ENCODE results near the gene TMX2. TPM values are rescaled to one million over a fixed set of nuclear protein-coding genes. Genes with fewer than 3 reads are reported as not detected.

The TMX2 gene, protein sequence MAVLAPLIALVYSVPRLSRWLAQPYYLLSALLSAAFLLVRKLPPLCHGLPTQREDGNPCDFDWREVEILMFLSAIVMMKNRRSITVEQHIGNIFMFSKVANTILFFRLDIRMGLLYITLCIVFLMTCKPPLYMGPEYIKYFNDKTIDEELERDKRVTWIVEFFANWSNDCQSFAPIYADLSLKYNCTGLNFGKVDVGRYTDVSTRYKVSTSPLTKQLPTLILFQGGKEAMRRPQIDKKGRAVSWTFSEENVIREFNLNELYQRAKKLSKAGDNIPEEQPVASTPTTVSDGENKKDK
- total RNA-seq, result 100 to 1,000 TPM in 1 of 2 donors, 10 to 100 TPM in 1; 91.9 to 141 TPM

DNA sequence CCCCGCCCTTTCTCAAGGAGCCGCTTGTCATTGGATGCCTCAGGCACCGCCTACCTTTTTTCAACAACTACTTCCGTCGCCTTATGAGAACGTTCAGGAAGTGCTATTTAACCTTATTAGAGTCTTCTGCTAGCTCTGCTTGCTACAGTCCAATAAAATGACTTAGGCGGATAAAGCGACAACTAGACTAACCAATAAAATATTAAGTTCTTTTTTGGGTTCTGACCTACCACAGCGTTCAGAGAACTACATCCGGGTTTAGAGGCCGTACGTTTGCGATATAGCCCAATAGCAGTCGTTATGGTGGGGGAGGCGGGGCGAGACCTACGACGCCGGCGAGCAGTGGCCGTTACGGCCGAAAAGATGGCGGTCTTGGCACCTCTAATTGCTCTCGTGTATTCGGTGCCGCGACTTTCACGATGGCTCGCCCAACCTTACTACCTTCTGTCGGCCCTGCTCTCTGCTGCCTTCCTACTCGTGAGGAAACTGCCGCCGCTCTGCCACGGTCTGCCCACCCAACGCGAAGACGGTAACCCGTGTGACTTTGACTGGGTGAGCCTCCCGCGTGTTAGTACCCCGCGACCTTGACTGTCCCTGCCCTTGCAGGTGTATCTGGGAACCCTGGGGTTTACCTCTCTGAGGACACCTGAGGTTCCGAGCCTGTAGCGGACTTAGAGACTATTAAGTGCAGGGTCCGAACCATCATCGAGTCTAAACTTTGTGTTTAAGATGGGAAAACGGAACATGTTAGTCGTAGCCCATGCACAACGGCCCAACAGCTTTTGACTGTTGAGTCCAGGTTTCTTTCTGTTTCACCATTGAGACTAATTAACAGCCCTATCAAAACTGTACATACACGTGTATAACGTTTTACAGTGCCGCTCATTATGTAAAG lies at the start of gene TMX2:
Gene TMX2, plus strand, starts transcription at position 338 of the 895 bp plus-strand sequence. Its CDS starts 26 bp downstream, at position 364.

DNA sequence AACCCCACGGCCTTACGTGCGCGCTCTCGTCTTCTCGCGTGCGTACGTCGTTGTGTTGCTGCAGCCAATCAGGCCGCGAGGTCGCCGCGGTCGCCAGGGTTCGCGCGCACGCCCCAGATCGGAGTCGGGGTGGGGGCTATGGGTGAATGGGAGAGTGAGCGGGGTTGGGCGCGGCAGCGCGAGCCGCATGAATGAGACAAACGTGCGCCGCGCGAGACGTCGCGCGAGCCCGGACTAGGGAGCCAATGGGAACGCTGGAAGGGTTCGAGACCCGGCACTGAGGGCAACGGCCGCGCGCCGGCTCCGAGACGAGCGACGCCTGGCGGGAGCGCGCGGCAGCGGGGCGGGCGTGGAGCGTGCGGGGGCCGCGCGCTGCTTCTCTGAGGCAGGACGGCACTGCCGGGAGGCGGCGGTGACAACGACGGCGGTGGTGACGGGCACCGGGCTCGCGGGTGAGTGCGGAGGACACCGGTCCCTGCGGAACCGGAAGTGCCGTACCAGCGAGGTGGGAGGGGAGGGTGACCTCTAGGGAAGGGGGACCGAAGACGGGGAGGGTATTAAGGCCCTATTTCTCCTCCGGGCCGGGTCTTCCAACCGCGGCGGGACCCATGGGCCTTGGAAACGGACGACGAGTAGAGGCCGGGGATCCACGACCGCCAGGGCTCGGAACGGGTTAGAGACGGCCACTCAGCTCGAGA lies 44.5 kb upstream of the TMX2 start, which contains the start of gene ZDHHC5:
Gene ZDHHC5, plus strand, starts transcription at position 379 of the 698 bp plus-strand sequence. CDS start 4,977 bp downstream, outside the sequence.

DNA sequence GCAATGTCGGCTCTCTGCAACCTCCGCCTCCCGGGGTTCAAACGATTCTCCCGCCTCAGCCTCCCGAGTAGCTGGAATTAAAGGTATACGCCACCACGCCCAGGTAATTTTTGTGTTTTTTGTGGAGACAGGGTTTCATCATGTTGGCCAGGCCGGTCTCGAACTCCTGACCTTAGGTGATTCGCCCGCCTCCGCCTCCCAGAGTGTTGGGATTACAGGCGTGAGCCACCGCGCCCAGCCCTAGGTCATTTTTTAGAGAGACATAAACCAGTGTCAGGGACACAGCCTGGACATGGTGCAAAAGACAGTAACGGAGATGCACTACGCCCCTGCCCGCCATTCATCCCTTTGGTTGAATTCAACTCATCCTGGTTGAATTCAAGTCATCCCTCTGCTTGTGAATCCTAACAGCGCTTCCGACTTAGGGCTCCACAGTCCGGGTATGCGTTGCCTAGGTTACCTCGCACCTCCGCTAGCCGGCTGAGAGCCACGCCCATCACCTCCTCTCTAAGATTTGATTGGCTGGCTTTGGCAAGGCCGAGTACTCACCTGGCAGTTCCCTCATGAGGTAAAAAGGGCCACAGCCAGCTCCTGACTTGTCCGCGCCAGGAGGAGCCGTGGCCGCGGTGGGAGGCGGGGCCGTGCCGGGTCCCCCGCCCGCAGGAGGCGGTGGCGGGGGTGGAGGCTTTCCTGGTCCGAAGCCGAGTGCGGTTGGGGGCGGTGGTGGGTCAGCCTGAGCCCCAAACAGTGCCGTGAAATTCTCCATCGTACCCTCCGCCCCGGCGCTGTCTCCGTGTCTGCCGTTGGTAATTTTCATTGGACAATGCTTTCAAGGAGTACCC lies 758 bp upstream of the TMX2 start, which contains the start of gene MED19:
Gene MED19, minus strand, starts transcription at position 802 of the 842 bp plus-strand sequence. Its CDS starts 36 bp downstream, at position 766.

DNA sequence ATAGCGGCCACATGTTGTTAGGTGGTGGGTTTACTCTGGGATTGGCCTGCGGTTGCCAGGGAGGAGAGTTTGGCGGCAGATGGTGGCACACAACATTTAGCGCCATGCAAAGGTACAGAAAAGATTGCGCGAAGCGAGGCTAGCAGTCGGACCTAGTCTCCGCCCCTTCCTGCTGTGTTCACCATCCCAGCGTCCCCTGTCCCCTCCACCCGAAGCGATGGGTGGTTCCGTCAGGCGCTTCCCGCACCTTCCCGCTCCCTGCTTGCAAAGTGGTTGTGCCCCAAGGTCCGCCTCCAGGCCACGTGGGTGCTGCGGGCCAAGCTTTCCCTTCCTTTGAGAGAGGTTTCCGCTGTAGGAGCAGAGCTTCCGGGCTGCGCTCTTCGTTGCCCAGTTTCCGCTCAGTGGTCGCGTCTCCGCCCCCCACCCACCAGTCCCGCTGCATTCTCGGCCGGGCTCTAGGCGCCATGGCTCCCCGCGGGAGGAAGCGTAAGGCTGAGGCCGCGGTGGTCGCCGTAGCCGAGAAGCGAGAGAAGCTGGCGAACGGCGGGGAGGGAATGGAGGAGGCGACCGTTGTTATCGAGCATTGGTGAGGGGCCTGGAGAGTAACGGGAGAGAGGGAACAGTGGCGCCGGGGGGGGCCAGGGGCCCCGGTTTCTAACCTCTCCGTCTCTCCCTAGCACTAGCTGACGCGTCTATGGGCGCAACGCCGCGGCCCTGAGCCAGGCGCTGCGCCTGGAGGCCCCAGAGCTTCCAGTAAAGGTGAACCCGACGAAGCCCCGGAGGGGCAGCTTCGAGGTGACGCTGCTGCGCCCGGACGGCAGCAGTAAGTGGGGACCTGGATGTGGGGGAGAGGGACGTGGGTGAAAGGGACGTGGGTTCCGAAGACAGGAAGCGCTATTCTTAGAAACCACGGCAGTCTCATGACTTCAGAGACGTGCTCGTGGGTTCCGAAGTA lies 29.0 kb downstream of the TMX2 start, which contains the start of gene SELENOH:
Gene SELENOH, plus strand, starts transcription at position 360 of the 955 bp plus-strand sequence. Its CDS starts 105 bp downstream, at position 465.

DNA sequence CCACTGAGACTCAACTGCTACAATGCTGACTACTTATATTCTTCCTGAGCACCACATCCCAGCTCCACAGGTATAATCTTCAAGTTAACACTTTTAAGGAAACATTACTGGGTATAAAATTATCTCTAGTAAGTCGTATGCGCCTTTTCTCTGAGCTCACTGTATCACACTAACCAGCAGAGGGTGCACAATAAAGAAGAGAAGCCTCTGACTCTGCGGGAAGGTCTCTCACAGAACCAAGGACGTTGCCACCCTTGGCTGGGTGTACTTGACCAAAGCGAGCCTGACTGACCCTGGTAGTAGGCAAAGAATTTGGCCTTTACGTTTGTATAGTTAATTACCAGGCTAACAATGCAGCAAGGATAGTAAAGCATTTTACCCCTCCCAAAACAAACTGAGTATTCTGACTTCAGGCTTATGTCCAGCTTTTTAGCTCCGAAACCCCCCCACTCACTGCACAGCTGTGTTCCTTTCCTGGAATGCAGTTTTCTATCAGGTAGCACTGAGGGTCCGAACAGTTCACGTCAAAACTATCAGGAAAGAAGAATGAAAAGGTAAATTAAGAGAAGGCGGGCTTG lies 39.4 kb downstream of the TMX2 start, which contains the start of gene BTBD18:
Gene BTBD18, minus strand, starts transcription at position 144 of the 578 bp plus-strand sequence. CDS start 631 bp downstream, outside the sequence.

DNA sequence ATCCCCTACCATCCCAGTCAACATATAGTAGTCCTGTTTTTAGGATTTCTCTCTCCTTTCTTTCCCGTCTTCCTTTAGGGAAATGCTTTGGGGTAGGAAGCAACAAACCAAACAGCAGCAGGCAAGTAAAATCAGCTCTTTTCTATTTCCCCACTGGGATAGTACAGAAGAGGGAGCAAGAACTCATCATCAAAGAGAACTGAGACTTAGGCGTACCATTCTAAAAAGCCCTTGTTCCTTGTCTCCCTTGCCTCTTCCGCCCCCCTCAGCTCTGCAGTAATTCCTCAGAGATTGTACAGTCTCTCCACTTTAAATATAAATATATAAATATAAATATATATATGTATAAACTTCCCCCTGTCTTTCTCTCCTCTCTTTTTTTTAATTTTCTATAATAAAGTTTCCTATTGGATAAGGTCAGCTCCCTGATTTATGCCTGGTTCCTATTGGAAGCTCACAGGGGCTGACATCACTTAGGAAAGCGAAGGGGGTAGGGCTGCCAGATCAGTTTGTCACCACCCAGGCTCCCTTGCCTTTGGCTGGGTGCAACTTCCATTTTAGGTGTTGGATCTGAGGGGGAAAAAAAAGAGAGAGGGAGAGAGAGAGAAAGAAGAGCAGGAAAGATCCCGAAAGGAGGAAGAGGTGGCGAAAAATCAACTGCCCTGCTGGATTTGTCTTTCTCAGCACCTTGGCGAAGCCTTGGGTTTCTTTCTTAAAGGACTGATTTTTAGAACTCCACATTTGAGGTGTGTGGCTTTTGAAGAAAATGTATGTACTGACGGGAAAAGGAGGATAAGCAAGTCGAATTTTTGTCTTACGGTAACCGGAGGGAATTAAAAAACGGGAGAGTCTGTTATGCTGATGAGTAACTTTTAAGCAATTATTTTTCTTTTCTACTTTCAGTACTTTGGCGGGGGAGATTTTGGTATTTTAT lies 49.2 kb downstream of the TMX2 start, which contains the start of gene CTNND1:
Gene CTNND1, plus strand, starts transcription at position 502 of the 934 bp plus-strand sequence. CDS start 29,677 bp downstream, outside the sequence.

Small RNA genes lying within 50 kb of the gene (small RNA-seq; reads per million reads assigned to genes)
- gene TMX2-CTNND1, result 0 reads per million in 2 donors

Other genes starting within 250 kb of the TMX2 start
- 10 to 100 TPM in 1 of 2 donors, 1 to 10 TPM in 1; 5.2 to 17.0 TPM for gene SLC43A1, start 196.9 kb upstream of the TMX2 start, total RNA-seq
- gene TIMM10, start 181.8 kb upstream of the TMX2 start, total RNA-seq, result 10 to 100 TPM; 19.6 to 72.9 TPM
- gene SMTNL1, start 175.0 kb upstream of the TMX2 start, total RNA-seq, result not detected
- 100 to 1,000 TPM; 169 to 295 TPM for gene UBE2L6, start 144.9 kb upstream of the TMX2 start, total RNA-seq
- gene SERPING1, start 114.9 kb upstream of the TMX2 start, total RNA-seq, result 1 to 10 TPM; 8.3 to 8.9 TPM
- gene YPEL4, start 62.7 kb upstream of the TMX2 start, total RNA-seq, result 1 to 10 TPM in 1 of 2 donors, under 1 TPM in 1; 0.33 to 1.4 TPM
- 10 to 100 TPM; 14.1 to 26.6 TPM for gene CLP1, start 54.8 kb upstream of the TMX2 start, total RNA-seq
- 10 to 100 TPM; 42.3 to 56.3 TPM for gene ZDHHC5, start 44.5 kb upstream of the TMX2 start, total RNA-seq
- gene MED19, start 378 bp upstream of the TMX2 start, total RNA-seq, result 10 to 100 TPM; 12.7 to 17.3 TPM
- gene SELENOH, start 28.9 kb downstream of the TMX2 start, total RNA-seq, result 10 to 100 TPM; 67.6 to 82.2 TPM
- gene BTBD18, start 39.2 kb downstream of the TMX2 start, total RNA-seq, result not detected
- 100 to 1,000 TPM; 119 to 165 TPM for gene CTNND1, start 49.2 kb downstream of the TMX2 start, total RNA-seq